Cardiac muscle cell (in vitro differentiated cells and primary cell): ENCODE results near the gene SIGLEC6. TPM values are rescaled to one million over a fixed set of nuclear protein-coding genes. Genes with fewer than 3 reads are reported as not detected.

Experiments used
- DNase-seq, 2 donors: peaks; one replicate each; pipeline versions ENCODE4 v3.0.0 to v3.0.0-alpha.2; 2010 to 2017; ENCODE audit warnings: low read depth in 1 of 2, low spot score in 1 of 2
- H3K27ac ChIP-seq: fragments of 200-600 bp; sonication (generic); 2 replicates; pipeline ENCODE4 v1.5.1; 2016
- H3K27me3 ChIP-seq: fragments of 200-600 bp; sonication (generic); 2 replicates; pipeline ENCODE4 v1.6.0; 2016; ENCODE audit warnings: control low read depth
- H3K36me3 ChIP-seq: fragments of 200-600 bp; sonication (generic); 2 replicates; pipeline ENCODE4 v1.5.1; 2016; ENCODE audit warnings: control low read depth
- H3K4me1 ChIP-seq: fragments of 200-600 bp; sonication (generic); 2 replicates; pipeline ENCODE4 v1.8.1; 2017; ENCODE audit warnings: low read depth, mild to moderate bottlenecking, mixed run types
- H3K4me3 ChIP-seq: fragments of 200-600 bp; sonication (generic); 2 replicates; pipeline ENCODE4 v1.5.1; 2016; ENCODE audit warnings: mild to moderate bottlenecking
- H3K9me3 ChIP-seq: fragments of 200-600 bp; sonication (generic); 2 replicates; pipeline ENCODE4 v1.5.1; 2017; ENCODE audit warnings: low read depth, mild to moderate bottlenecking, control low read depth
- polyA plus RNA-seq: library from polyadenylated mRNA; unstranded; fragments of >200 nt; fragmentation: Nextera tagmentation; extraction: Ambion mirVana; gene quantifications from 2 replicates; pipeline ENCODE4 v1.2.1, GENCODE V29; 2016
- total RNA-seq: library from RNA; depleted of rRNA; stranded (reverse); fragments of >200 nt; gene quantifications from 2 replicates; pipeline ENCODE4 v1.2.3, GENCODE V29; 2016
- TF ChIP-seq, protein P1 (sequence below): IDR thresholded peaks from 2 replicates; pipeline ENCODE4 v1.5.1; 2012; ENCODE audit warnings: low read depth, mild to moderate bottlenecking, low read length

Gene SIGLEC6
- total and polyA plus RNA-seq, 2 experiments from 2014 or later = not detected

DNA sequence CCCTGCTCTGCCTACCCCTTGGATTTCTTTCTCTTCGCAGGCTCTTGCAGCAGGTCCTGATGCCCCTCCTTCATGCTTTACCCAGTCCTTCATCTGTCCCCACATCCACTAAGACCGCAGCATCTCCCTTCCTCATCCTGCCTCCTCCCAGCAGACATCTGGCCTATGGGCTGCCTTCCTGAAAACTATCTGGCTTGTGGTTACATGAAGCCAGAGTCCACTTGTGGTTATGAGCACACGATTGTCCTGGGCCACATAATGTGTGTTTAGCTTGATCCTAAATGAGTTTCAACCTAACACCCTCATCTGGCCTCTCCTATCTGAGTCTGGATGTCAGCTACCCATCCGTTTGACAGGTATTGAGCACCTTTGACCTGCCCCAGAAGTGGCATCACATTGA lies 34.1 kb upstream of the SIGLEC6 start:
- H3K36me3 ChIP-seq = no peaks in the 10 kb centered on the region
- H3K27me3 ChIP-seq = peaks cover 11% of the 10 kb centered on the region
- no peaks in the 10 kb centered on the region for H3K9me3 ChIP-seq
- TF ChIP-seq, protein P1, sequence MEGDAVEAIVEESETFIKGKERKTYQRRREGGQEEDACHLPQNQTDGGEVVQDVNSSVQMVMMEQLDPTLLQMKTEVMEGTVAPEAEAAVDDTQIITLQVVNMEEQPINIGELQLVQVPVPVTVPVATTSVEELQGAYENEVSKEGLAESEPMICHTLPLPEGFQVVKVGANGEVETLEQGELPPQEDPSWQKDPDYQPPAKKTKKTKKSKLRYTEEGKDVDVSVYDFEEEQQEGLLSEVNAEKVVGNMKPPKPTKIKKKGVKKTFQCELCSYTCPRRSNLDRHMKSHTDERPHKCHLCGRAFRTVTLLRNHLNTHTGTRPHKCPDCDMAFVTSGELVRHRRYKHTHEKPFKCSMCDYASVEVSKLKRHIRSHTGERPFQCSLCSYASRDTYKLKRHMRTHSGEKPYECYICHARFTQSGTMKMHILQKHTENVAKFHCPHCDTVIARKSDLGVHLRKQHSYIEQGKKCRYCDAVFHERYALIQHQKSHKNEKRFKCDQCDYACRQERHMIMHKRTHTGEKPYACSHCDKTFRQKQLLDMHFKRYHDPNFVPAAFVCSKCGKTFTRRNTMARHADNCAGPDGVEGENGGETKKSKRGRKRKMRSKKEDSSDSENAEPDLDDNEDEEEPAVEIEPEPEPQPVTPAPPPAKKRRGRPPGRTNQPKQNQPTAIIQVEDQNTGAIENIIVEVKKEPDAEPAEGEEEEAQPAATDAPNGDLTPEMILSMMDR = no peak
- H3K4me3 ChIP-seq = no peak overlapping the region
- no peak overlapping the region for H3K27ac ChIP-seq
- DNase-seq = peak in 1 of 2 donors; percentile 34
- no peaks in the 10 kb centered on the region for H3K4me1 ChIP-seq

GRCh38 chr19:51564791-51565190 lies 33.3 kb upstream of the SIGLEC6 start:
- Histone ChIP-seq H3K9me3 (no peaks in the 10 kb centered on the region), H3K27ac (no peak overlapping the region), H3K4me1 (no peaks in the 10 kb centered on the region), H3K36me3 (no peaks in the 10 kb centered on the region), H3K4me3 (no peak overlapping the region), H3K27me3 (peaks cover 8% of the 10 kb centered on the region)
- DNase-seq = no peak
- TF ChIP-seq, protein P1 = no peak

GRCh38 chr19:51560339-51560738 lies 28.9 kb upstream of the SIGLEC6 start:
- H3K9me3 ChIP-seq = no peaks in the 10 kb centered on the region
- no peaks in the 10 kb centered on the region for H3K36me3 ChIP-seq
- H3K4me3 ChIP-seq = no peak overlapping the region
- TF ChIP-seq, protein P1 = no peak
- no peaks in the 10 kb centered on the region for H3K27me3 ChIP-seq
- no peak for DNase-seq
- no peaks in the 10 kb centered on the region for H3K4me1 ChIP-seq
- H3K27ac ChIP-seq = no peak overlapping the region

- DNase-seq = no peak
- H3K4me3 ChIP-seq = no peak overlapping the region
- no peaks in the 10 kb centered on the region for H3K4me1 ChIP-seq
- no peaks in the 10 kb centered on the region for H3K9me3 ChIP-seq
- no peaks in the 10 kb centered on the region for H3K36me3 ChIP-seq
- no peaks in the 10 kb centered on the region for H3K27me3 ChIP-seq
- no peak overlapping the region for H3K27ac ChIP-seq
- TF ChIP-seq, protein P1 = no peak
Observed at GRCh38 chr19:51559240-51559639, 27.8 kb upstream of the SIGLEC6 start.

GRCh38 chr19:51552996-51553725 lies 21.7 kb upstream of the SIGLEC6 start:
- TF ChIP-seq, protein P1 = no peak
- peak; percentile 80 for DNase-seq
- Histone ChIP-seq H3K4me1 (no peaks in the 10 kb centered on the region), H3K27me3 (no peaks in the 10 kb centered on the region), H3K4me3 (no peak overlapping the region), H3K27ac (no peak overlapping the region), H3K9me3 (no peaks in the 10 kb centered on the region), H3K36me3 (no peaks in the 10 kb centered on the region)
